Measurements from ENCODE around the gene RAB3C.

Gene RAB3C

GRCh38 chr5:58902765-58903164 lies 319.9 kb downstream of the RAB3C start:
- TF ChIP-seq Cebpa-rat (IDR thresholded peaks at IDR 0.05): no peak
- H3K4me2 ChIP-seq: no peak overlapping the region
- H3K4me1 ChIP-seq: no peaks in the 10 kb centered on the region
- H3K27me3 ChIP-seq: no peaks in the 10 kb centered on the region
- H3K27ac ChIP-seq: no peak overlapping the region
- H3K4me3 ChIP-seq: no peak overlapping the region
- H3K9ac ChIP-seq: no peak overlapping the region
- H4K20me1 ChIP-seq: no peaks in the 10 kb centered on the region
- H3K36me3 ChIP-seq: no peaks in the 10 kb centered on the region
- peaks cover 5% of the 10 kb centered on the region; the same call in 1 of the 2 replicates for H3K9me3 ChIP-seq

GRCh38 chr5:58904737-58905136 lies 321.9 kb downstream of the RAB3C start:
- no peak overlapping the region for H3K4me2 ChIP-seq

GRCh38 chr5:58905944-58906343 lies 323.1 kb downstream of the RAB3C start:
- H3K4me1 ChIP-seq: no peaks in the 10 kb centered on the region
- H3K9me3 ChIP-seq: peaks cover 5% of the 10 kb centered on the region; the same call in 1 of the 2 replicates
- H3K4me2 ChIP-seq: no peak overlapping the region
- H3K36me3 ChIP-seq: no peaks in the 10 kb centered on the region
- H3K9ac ChIP-seq: no peak overlapping the region
- TF ChIP-seq Cebpa-rat (IDR thresholded peaks at IDR 0.05): no peak
- H4K20me1 ChIP-seq: no peaks in the 10 kb centered on the region
- H3K4me3 ChIP-seq: no peak overlapping the region
- H3K27me3 ChIP-seq: no peaks in the 10 kb centered on the region
- H3K27ac ChIP-seq: no peak overlapping the region

More at GRCh38 chr5:58904737-58905136, 321.9 kb downstream of the RAB3C start:
- H3K4me1 ChIP-seq: no peaks in the 10 kb centered on the region
- H4K20me1 ChIP-seq: no peaks in the 10 kb centered on the region
- H3K4me3 ChIP-seq: no peak overlapping the region
- no peaks in the 10 kb centered on the region for H3K36me3 ChIP-seq
- H3K9me3 ChIP-seq: peaks cover 5% of the 10 kb centered on the region; the same call in 1 of the 2 replicates
- no peak overlapping the region for H3K9ac ChIP-seq
- no peak for TF ChIP-seq Cebpa-rat (IDR thresholded peaks at IDR 0.05)
- no peak overlapping the region for H3K27ac ChIP-seq
- no peaks in the 10 kb centered on the region for H3K27me3 ChIP-seq
